Pons (tissue), 1 donor: ENCODE data around the gene S100A10.

Source experiments
- DNase-seq: peaks from one replicate; pipeline ENCODE4 v3.0.0-alpha.2; 2016; ENCODE audit warnings: low spot score

S100A10 gene

GRCh38 chr1:151986501-151987190, 7.0 kb downstream of the S100A10 start:
- DNase-seq = no peak

DNA sequence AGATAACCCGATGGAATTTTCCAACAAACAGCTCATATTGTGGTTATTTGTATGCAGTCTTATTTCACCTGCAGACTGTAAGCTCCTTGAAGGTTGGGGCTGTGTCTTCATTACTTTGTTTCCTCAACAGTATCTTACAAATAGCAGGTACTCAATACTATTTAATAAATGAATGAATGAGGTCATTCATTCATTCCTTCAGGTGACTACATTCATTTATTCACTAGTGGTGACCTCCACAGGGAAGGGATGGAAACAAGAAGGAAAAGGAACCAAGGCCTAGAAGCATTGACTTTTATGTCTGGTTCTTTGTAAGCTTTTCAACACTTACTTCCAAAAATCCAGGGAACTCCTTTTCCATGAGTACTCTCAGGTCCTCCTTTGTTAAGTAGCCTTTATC, 7.9 kb downstream of the S100A10 start:
- no peak for DNase-seq

DNA sequence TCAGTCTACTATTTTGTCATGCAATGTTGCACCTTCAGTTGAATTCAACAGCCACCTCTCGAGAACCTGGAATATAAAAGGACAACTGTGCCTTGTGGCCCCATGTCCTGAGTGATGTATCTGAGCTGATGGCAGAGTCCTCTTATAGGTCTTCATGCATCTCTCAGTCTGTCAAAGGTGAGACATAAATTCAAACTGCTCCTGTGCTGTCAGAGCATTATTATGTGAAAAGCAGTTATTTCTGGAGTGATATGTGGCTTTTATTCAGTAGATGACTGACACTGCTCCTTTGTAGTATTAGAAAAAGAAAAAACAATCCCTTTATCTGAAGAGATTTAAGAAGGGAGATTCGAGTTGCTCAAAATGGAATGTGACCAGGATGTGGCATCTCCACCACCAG, 8.4 kb downstream of the S100A10 start:
- no peak for DNase-seq

DNA sequence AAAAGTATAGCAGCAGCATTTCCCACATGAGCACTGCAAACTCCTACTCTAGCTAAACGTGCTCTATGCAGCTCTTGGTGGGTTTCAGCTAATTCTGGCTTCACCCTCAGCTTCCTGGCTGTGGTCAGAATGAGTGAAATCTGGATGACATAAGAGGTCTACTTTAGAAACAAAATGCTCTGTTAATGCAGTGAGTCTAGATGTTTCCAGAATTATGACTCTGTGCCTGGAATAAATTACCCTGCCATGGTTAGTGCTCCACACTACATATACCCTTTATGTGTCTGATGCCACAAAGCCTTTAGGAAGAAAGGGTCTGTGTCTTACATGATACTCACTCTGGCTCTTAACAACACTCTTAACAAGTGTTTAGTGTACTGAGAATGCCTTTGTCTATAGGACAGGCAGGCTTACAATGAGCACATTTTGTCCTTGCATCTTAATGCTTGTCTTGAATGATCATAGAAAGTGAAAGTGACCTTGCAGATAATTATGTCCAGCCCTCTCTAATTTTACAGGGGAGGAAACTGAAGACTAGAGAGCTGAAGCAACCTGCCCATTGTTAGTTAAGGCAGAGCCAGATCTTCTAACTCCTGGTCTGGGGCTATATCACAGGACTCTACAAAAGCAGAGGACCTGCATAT, 9.2 kb downstream of the S100A10 start:
- DNase-seq = no peak

DNA sequence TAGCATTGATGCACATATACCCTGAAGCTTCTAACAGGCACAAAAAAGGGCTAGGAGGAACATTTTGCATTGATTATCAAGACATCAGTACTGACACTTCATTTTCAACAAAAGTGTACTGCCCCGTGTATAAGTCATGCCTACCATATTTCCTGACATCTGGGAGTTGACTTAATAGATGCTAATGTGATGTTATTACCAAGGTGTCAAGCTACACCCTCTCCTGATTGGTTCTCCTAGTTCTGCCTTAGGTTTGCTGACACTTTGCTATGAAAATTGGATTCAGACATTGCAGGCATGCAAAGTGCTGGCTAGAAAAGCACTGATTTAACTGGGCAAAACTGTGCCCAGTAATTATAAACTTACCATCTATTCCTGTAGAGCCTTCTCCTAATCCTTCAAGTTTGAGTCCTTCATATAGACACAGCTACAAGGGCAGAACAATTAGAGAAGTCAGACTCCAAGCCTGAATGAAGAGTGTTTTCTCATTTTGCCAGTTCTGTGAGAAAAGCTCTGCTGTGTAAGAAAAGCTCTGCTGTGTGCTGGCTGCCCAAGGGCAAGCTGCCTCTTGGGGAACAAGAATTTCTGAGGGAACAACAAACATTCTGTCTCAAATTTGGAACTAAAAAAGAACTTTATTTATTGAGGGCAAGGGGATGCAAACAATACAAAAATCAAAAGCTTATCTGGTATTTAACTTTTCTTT, 11.2 kb downstream of the S100A10 start:
- no peak for DNase-seq

DNA sequence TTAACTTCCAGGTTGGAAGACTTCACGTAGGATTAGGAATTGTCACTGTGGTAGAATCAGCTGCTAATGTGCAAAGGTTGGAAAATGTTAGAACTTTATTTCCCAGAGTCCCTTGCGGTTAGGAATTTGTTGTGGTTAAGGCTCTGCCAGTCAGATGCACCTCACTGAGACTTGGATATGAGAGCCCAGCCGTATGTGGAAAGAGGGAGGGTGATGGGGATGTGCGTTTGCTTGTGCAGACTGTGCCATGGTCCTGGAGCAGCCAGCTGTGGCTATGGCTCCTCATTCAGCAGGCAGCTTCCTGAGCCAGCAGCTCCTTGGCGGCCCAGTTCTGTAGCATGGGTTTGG, 12.5 kb downstream of the S100A10 start:
- no peak for DNase-seq

- DNase-seq = no peak
These were observed 13.1 kb downstream of the S100A10 start for GRCh38 chr1:151980287-151981177.

DNA sequence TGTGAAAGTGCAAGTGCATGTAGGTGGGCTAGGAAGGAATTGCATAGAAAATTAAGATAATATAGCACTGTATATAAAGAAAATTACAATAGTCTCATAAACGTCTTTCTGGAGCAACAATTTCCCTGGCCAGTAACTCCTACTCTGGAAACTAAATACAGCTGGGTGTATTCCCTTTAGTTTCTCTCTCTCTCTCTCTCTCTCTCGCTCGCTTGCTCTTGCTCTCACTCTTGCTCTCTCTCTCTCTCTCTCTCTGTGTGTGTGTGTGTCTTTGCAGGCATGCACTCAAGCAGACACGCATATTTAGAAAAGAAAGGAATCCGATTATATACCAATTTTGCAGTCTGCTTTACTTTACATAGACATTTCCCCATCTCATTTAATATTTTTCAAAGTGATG, 14.7 kb downstream of the S100A10 start:
- no peak for DNase-seq

GRCh38 chr1:151977662-151978230, 15.9 kb downstream of the S100A10 start:
- no peak for DNase-seq

DNA sequence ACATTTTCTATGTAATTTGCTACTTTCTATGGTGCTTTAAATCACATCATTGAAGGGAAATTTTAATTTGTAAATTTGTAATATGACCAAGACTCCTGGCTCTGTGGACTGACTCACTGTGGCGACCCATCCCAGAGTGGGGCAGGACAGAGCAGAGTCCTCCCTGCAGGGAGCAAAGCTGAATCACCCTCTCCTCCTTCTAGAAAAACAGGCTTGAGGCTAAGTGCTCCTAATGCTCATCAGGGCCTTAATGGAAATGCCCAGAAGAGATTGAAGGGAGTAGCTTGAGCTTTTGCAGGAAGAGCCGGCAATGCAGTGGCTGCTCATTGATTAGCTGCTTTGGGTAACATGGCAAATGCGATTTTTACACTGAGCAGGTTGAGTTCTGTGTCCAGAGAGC, 16.8 kb downstream of the S100A10 start:
- DNase-seq = no peak

GRCh38 chr1:151976015-151976343, 17.7 kb downstream of the S100A10 start:
- no peak for DNase-seq

GRCh38 chr1:151975311-151976014, 18.2 kb downstream of the S100A10 start:
- DNase-seq = no peak

- no peak for DNase-seq
These were observed 21.0 kb downstream of the S100A10 start for GRCh38 chr1:151972542-151973248.

DNA sequence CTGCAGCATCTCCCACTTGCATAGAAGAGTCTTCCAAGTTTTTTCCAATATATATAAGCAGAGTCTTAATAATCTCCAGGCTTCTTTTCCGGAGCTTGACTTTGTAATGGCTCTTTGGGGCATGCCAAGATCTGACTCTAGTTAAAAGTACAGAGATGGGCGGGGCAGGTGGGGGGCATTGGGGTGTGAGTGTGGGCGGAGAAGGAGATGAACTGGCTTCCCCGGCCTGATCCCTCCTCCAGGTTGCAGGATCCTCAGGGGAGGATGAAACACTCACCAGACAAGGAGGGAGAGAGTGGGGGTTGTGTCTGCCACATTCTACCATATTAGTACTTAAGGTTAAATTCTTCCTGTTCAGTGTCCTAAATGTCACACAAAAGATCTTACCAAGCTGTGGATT, 23.0 kb downstream of the S100A10 start:
- DNase-seq = no peak

GRCh38 chr1:151970128-151970527, 23.5 kb downstream of the S100A10 start:
- DNase-seq = no peak

DNA sequence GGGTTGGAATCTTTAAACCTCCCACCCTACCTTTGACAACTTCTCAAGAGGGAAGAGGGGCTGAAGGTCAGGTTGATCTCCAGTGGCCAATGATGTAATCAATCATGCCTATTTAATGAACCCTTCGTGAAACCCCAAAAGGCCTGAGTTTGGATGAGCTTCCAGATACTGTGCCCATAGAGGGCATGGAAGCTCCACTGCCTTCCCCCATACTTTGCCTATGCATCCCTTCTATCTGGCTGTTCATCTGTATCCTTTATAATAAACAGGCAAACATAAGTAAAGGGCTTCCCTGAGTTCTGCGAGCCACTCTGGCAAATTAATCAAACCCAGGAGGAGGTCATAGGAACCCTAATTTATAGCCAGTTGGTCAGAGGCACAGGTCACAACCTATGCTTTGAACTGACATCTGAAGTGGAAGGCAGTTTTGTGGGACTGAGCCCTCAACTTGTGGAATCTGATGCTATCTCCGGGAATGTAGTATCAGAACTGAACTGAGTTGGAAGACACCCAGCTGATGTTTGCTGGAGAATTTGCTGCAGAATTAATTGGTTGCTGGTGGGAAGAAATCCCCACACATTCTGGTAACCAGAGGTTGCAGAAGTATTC, 24.8 kb downstream of the S100A10 start:
- no peak for DNase-seq

- peak; percentile 17 for DNase-seq
These were observed 25.6 kb downstream of the S100A10 start for GRCh38 chr1:151968058-151968457.

GRCh38 chr1:151967091-151967490, 26.6 kb downstream of the S100A10 start:
- DNase-seq = no peak

- DNase-seq = no peak
These were observed 27.6 kb downstream of the S100A10 start for GRCh38 chr1:151966061-151966460.

GRCh38 chr1:151964510-151964909, 29.1 kb downstream of the S100A10 start:
- DNase-seq = no peak
